NCI-H1417 treated with DMSO at 0.1 percent for 48 hours (cell line): ENCODE results near the gene KCNQ1.

Source experiments
- DNase-seq: peaks from one replicate; lab custom pipeline; 2025; lab: John Stamatoyannopoulos, UW

KCNQ1 gene

GRCh38 chr11:2862395-2863275 lies 417.8 kb downstream of the KCNQ1 start:
- DNase-seq, result no peak

GRCh38 chr11:2863276-2863618 lies 418.4 kb downstream of the KCNQ1 start:
- DNase-seq, result no peak

- no peak for DNase-seq
Measured at GRCh38 chr11:2864901-2865300, 420.1 kb downstream of the KCNQ1 start.

GRCh38 chr11:2865922-2866577 lies 421.2 kb downstream of the KCNQ1 start:
- DNase-seq, result no peak

- DNase-seq, result no peak
Measured at GRCh38 chr11:2867142-2867541, 422.3 kb downstream of the KCNQ1 start.

GRCh38 chr11:2867722-2868505 lies 423.1 kb downstream of the KCNQ1 start:
- no peak for DNase-seq

GRCh38 chr11:2868506-2869133 lies 423.8 kb downstream of the KCNQ1 start:
- DNase-seq, result no peak

GRCh38 chr11:2869134-2869526 lies 424.3 kb downstream of the KCNQ1 start:
- DNase-seq, result no peak

GRCh38 chr11:2869561-2870427 lies 425.0 kb downstream of the KCNQ1 start:
- DNase-seq, result no peak

GRCh38 chr11:2870460-2870859 lies 425.7 kb downstream of the KCNQ1 start:
- no peak for DNase-seq

GRCh38 chr11:2870969-2871680 lies 426.3 kb downstream of the KCNQ1 start:
- DNase-seq, result no peak

GRCh38 chr11:2874963-2875362 lies 430.2 kb downstream of the KCNQ1 start:
- no peak for DNase-seq

GRCh38 chr11:2877474-2877873 lies 432.7 kb downstream of the KCNQ1 start:
- DNase-seq, result no peak

- DNase-seq, result no peak
Measured at GRCh38 chr11:2878782-2879181, 434.0 kb downstream of the KCNQ1 start.

- no peak for DNase-seq
Measured at GRCh38 chr11:2880646-2881045, 435.8 kb downstream of the KCNQ1 start.

GRCh38 chr11:2881076-2881980 lies 436.5 kb downstream of the KCNQ1 start:
- DNase-seq, result no peak

- no peak for DNase-seq
Measured at GRCh38 chr11:2881981-2882375, 437.2 kb downstream of the KCNQ1 start.

GRCh38 chr11:2882396-2883110 lies 437.7 kb downstream of the KCNQ1 start:
- DNase-seq, result no peak

GRCh38 chr11:2883640-2883978 lies 438.8 kb downstream of the KCNQ1 start:
- DNase-seq, result no peak
